Neural crest cell (in vitro differentiated cells): Measurements from ENCODE around the gene NFIL3. TPM values are rescaled to one million over a fixed set of nuclear protein-coding genes. Genes with fewer than 3 reads are reported as not detected.

Experiments used
- DNase-seq: peaks from one replicate; pipeline ENCODE4 v3.0.0; 2021; ENCODE audit warnings: low read depth, mixed read lengths, low spot score
- H3K27ac Mint-ChIP-seq: one replicate; pipeline ENCODE4 v1.8.0; 2021; ENCODE audit warnings: mild to moderate bottlenecking, mixed read lengths; ENCODE audit not compliant: unreplicated experiment
- H3K27me3 Mint-ChIP-seq: 2 replicates; pipeline ENCODE4 v1.8.0; 2021; ENCODE audit warnings: low read depth, mild to moderate bottlenecking, mixed read lengths
- H3K36me3 Mint-ChIP-seq: 2 replicates; pipeline ENCODE4 v1.8.0; 2021; ENCODE audit warnings: low read depth, mild to moderate bottlenecking, mixed read lengths
- H3K4me1 Mint-ChIP-seq: 2 replicates; pipeline ENCODE4 v1.8.0; 2021; ENCODE audit warnings: mixed read lengths
- H3K4me3 Mint-ChIP-seq: one replicate; pipeline ENCODE4 v1.8.0; 2021; ENCODE audit warnings: mild to moderate bottlenecking, mixed read lengths
- H3K9me3 Mint-ChIP-seq: 2 replicates; pipeline ENCODE4 v1.8.0; 2021; ENCODE audit warnings: mixed read lengths
- CTCF ChIP-seq: fragments of 200-600 bp; sonication (generic); conservative IDR thresholded peaks from 2 replicates; pipeline ENCODE4 v1.5.0; 2021; ENCODE audit warnings: antibody characterized with exemption, mild to moderate bottlenecking
- total RNA-seq: library from RNA; stranded (reverse); gene quantifications from 2 replicates; pipeline ENCODE4 v1.2.1, GENCODE V29; 2021

The NFIL3 gene
- total RNA-seq, 1 donor from 2014 or later: 16.8 TPM

DNA sequence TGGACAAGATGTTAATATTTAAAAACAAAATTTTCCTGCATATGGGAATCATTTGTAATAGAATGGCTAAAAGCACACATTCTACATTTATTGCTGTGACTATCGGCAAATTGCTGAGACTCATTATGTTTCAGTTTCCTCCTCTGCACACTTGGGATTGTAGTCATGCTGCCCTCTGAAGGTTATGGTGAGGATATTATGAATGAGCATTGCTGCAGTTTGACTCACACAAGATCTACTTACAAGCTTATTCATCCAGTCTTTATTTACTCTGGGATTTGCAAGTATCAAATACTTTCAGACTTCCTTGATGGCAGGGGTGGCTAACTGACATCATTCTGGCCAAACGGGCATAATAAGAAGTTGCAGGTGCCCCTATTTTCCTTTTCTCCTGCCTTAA lies 9.5 kb upstream of the NFIL3 start:
- H3K9me3 Mint-ChIP-seq: no peaks in the 10 kb centered on the region
- H3K27me3 Mint-ChIP-seq: peaks cover 19% of the 10 kb centered on the region
- TF ChIP-seq CTCF: peak; percentile 54
- no peaks in the 10 kb centered on the region for H3K4me1 Mint-ChIP-seq
- H3K36me3 Mint-ChIP-seq: no peaks in the 10 kb centered on the region
- no peak overlapping the region for H3K27ac Mint-ChIP-seq
- DNase-seq: no peak
- no peak overlapping the region for H3K4me3 Mint-ChIP-seq

DNA sequence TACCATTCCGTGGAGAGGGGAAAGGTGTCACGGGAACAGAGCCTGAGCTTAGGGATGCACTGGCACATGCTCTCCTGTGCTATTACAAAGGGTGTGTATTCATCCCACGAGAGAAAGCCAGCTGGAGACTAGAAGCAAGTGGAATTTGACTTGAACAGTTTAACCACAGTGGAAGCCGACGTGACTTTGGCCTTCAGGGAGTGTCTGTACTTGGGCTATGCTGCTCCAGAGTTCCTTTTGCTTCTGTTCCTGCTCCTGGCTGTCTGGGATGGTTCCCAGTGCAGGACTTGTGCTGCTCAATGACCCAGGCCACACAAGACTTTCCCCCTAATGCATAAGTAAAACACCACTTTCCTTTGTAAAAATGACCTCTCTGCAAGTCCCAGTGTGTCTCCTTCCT lies 7.9 kb upstream of the NFIL3 start:
- DNase-seq: no peak
- Mint-ChIP-seq H3K9me3 (no peaks in the 10 kb centered on the region), H3K27ac (no peak overlapping the region), H3K27me3 (peaks cover 26% of the 10 kb centered on the region), H3K36me3 (no peaks in the 10 kb centered on the region), H3K4me3 (no peak overlapping the region), H3K4me1 (no peaks in the 10 kb centered on the region)
- TF ChIP-seq CTCF: no peak

DNA sequence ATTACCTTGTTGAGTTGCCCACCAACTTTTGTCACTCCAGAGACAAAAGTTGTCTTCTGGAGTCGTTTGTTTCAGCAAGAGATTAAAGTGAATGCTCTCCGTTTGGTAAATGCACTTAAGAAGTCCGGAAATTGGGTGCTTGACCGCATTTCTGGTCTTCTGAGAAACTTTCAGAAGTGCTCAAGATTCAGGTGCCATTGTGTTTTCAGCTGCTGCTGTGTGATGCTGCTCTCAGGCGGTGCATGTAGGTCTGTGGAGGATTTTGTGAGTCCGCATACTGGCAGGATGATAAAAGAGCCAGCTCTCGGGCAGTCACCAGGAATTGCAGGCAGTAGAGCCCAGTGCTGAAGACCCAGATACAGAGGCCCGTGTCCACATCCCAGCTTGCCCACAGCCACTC lies 5.9 kb upstream of the NFIL3 start:
- Mint-ChIP-seq H3K4me1 (peaks cover 10% of the 10 kb centered on the region), H3K27me3 (peaks cover 46% of the 10 kb centered on the region), H3K4me3 (no peak overlapping the region), H3K9me3 (no peaks in the 10 kb centered on the region), H3K27ac (no peak overlapping the region), H3K36me3 (no peaks in the 10 kb centered on the region)
- DNase-seq: no peak
- no peak for TF ChIP-seq CTCF

- no peak for DNase-seq
- Mint-ChIP-seq H3K4me3 (no peak overlapping the region), H3K36me3 (no peaks in the 10 kb centered on the region), H3K4me1 (peaks cover 10% of the 10 kb centered on the region), H3K27ac (no peak overlapping the region), H3K9me3 (no peaks in the 10 kb centered on the region), H3K27me3 (peaks cover 48% of the 10 kb centered on the region)
- TF ChIP-seq CTCF: no peak
Observed at GRCh38 chr9:91428927-91429351, 5.3 kb upstream of the NFIL3 start.

DNA sequence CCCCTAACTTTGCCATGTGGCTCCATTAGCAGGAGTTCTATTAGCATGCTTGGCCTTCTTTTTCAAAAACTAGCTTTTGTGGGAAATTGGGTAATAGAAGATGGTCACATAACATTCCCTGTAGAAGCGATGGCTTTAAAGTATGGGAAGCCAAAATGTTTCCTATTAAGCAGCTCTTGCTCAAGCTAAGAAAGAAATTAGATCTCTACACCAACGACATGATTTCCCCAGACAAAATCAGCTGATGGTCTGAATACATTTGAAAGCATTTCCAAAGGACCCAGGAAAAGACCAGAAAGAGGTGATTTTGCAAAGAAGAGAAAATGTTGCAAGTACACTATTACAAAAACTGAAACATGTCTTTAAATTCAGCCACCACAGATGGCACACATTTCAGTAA lies 4.8 kb upstream of the NFIL3 start:
- Mint-ChIP-seq H3K9me3 (no peaks in the 10 kb centered on the region), H3K27me3 (peaks cover 48% of the 10 kb centered on the region), H3K36me3 (no peaks in the 10 kb centered on the region), H3K4me1 (peaks cover 10% of the 10 kb centered on the region), H3K27ac (no peak overlapping the region), H3K4me3 (peak overlapping the region; percentile 11)
- no peak for TF ChIP-seq CTCF
- no peak for DNase-seq

GRCh38 chr9:91427873-91428272 lies 4.2 kb upstream of the NFIL3 start:
- H3K36me3 Mint-ChIP-seq: no peaks in the 10 kb centered on the region
- peak overlapping the region; percentile 11 for H3K4me3 Mint-ChIP-seq
- peaks cover 14% of the 10 kb centered on the region for H3K4me1 Mint-ChIP-seq
- no peak for DNase-seq
- H3K27me3 Mint-ChIP-seq: peaks cover 52% of the 10 kb centered on the region
- no peaks in the 10 kb centered on the region for H3K9me3 Mint-ChIP-seq
- H3K27ac Mint-ChIP-seq: no peak overlapping the region
- TF ChIP-seq CTCF: no peak
